ENCODE measurements around the gene CEP70. TPM values are rescaled to one million over a fixed set of nuclear protein-coding genes. Genes with fewer than 3 reads are reported as not detected.
"Not testable (repeated sequence)": the region's sequence is repeated elsewhere in the genome, so short reads cannot be mapped to it uniquely, and the experiment has no call there.

CEP70 gene
- total and polyA plus RNA-seq, 2 donors = 21.6 to 70.0 TPM

DNA sequence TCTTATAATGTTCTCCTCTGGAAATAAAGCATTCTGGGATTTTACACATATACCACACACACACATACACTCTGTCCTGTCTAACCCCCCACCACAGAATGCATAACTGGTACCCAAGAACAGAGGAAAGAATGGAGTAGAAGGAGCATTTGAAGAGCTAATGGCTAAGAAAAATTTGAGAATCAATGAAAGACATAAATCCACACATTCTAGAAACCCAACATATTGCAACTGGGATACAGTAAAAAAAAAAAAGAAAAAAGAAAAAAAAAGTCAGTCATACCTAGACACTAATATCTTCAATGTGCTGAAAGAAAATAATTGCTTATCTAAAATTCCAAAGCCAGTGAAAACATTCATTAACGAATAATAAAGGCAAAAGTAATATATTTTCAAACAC lies 20.9 kb downstream of the CEP70 start:
- WGBS = 97% methylated on average over 1 of the region's 1 CpG
- H3K4me1 ChIP-seq (ENCODE audit: control insufficient read depth in 2 of 2, insufficient read depth in 2 of 2, low read length in 2 of 2) = peaks cover 5 to 6% of the 10 kb centered on the region in 2 donors
- peaks cover 4 to 5% of the 10 kb centered on the region in 2 donors for H3K9me3 ChIP-seq (ENCODE audit: control insufficient read depth in 2 of 2, insufficient read depth in 1 of 2, low read length in 1 of 2)
- H3K27ac ChIP-seq (ENCODE audit: low read depth in 1 of 2, low read length in 1 of 2) = no peak overlapping the region
- H3K4me3 ChIP-seq (ENCODE audit: low read length in 2 of 2) = no peak overlapping the region
- no peaks in the 10 kb centered on the region for H3K27me3 ChIP-seq (ENCODE audit: control insufficient read depth in 2 of 2, insufficient read depth in 1 of 2, low read length in 1 of 2)
- DNase-seq (ENCODE audit: low read depth in 6 of 9, low spot score in 9 of 9) = no peak
- H3K36me3 ChIP-seq (ENCODE audit: control insufficient read depth in 2 of 2, insufficient read depth in 2 of 2, low read length in 1 of 2) = peaks cover 16 to 18% of the 10 kb centered on the region in 2 donors

GRCh38 chr3:138569624-138570023 lies 24.4 kb downstream of the CEP70 start:
- H3K4me3 ChIP-seq (ENCODE audit: low read length in 2 of 2); H3K27me3 ChIP-seq (ENCODE audit: control insufficient read depth in 2 of 2, insufficient read depth in 1 of 2, low read length in 1 of 2); H3K9me3 ChIP-seq (ENCODE audit: control insufficient read depth in 2 of 2, insufficient read depth in 1 of 2, low read length in 1 of 2); H3K27ac ChIP-seq (ENCODE audit: low read depth in 1 of 2, low read length in 1 of 2); H3K4me1 ChIP-seq (ENCODE audit: control insufficient read depth in 2 of 2, insufficient read depth in 2 of 2, low read length in 2 of 2); DNase-seq (ENCODE audit: low read depth in 6 of 9, low spot score in 9 of 9): not testable (repeated sequence)
- peaks cover 19 to 22% of the 10 kb centered on the region in 2 donors for H3K36me3 ChIP-seq (ENCODE audit: control insufficient read depth in 2 of 2, insufficient read depth in 2 of 2, low read length in 1 of 2)
- 98% methylated on average over 8 of the region's 8 CpGs for WGBS

DNA sequence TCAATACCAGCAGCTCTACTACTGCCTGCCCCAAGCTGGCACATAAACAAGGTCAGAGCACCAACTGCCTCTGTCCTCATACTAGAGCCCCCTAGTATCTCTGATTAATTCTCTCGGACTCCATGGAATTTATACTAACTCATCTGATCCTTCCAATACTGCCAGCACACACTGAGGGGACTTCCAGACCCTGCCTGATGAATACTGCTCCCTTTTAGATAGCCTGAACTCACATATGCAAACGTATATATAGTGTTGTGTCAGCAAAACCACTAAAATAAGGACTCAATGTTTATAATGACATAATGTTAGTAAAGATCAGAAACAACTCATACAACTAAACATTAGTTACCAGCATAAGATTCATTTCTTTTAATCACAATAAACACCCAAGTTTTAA lies 25.0 kb downstream of the CEP70 start:
- 94% methylated on average over 2 of the region's 2 CpGs for WGBS
- peaks cover 14 to 20% of the 10 kb centered on the region in 2 donors for H3K36me3 ChIP-seq (ENCODE audit: control insufficient read depth in 2 of 2, insufficient read depth in 2 of 2, low read length in 1 of 2)

DNA sequence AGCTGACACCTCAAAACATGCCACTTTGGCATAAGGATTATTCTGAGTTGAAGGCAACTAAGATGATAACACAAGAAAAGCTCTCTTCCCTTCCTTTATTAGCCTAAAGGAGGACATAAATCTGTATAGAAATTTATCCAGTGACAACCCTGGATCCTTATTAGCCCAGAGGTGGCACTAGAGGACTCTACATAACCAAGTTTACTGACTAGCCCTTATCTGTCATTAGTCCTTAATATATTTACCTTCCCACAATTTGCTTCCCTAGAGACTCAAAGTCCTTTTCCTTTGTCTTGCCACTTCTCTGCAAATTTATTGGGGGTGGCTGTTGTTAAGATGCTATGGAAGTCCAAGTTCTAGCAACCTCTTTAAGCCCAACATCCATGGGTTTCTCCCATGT lies 26.7 kb downstream of the CEP70 start:
- H3K4me1 ChIP-seq (ENCODE audit: control insufficient read depth in 2 of 2, insufficient read depth in 2 of 2, low read length in 2 of 2) = no peaks in the 10 kb centered on the region
- no peak overlapping the region for H3K4me3 ChIP-seq (ENCODE audit: low read length in 2 of 2)
- H3K27ac ChIP-seq (ENCODE audit: low read depth in 1 of 2, low read length in 1 of 2) = no peak overlapping the region
- H3K9me3 ChIP-seq (ENCODE audit: control insufficient read depth in 2 of 2, insufficient read depth in 1 of 2, low read length in 1 of 2) = no peaks in the 10 kb centered on the region
- no peak for DNase-seq (ENCODE audit: low read depth in 6 of 9, low spot score in 9 of 9)
- peaks cover 11 to 16% of the 10 kb centered on the region in 2 donors for H3K36me3 ChIP-seq (ENCODE audit: control insufficient read depth in 2 of 2, insufficient read depth in 2 of 2, low read length in 1 of 2)
- H3K27me3 ChIP-seq (ENCODE audit: control insufficient read depth in 2 of 2, insufficient read depth in 1 of 2, low read length in 1 of 2) = no peaks in the 10 kb centered on the region

More for the DNA sequence above, 25.0 kb downstream of the CEP70 start:
- no peaks in the 10 kb centered on the region for H3K27me3 ChIP-seq (ENCODE audit: control insufficient read depth in 2 of 2, insufficient read depth in 1 of 2, low read length in 1 of 2)
- H3K9me3 ChIP-seq (ENCODE audit: control insufficient read depth in 2 of 2, insufficient read depth in 1 of 2, low read length in 1 of 2) = peaks cover 2 to 3% of the 10 kb centered on the region in 2 donors
- no peaks in the 10 kb centered on the region for H3K4me1 ChIP-seq (ENCODE audit: control insufficient read depth in 2 of 2, insufficient read depth in 2 of 2, low read length in 2 of 2)
- no peak overlapping the region for H3K4me3 ChIP-seq (ENCODE audit: low read length in 2 of 2)
- no peak overlapping the region for H3K27ac ChIP-seq (ENCODE audit: low read depth in 1 of 2, low read length in 1 of 2)
- no peak for DNase-seq (ENCODE audit: low read depth in 6 of 9, low spot score in 9 of 9)

DNA sequence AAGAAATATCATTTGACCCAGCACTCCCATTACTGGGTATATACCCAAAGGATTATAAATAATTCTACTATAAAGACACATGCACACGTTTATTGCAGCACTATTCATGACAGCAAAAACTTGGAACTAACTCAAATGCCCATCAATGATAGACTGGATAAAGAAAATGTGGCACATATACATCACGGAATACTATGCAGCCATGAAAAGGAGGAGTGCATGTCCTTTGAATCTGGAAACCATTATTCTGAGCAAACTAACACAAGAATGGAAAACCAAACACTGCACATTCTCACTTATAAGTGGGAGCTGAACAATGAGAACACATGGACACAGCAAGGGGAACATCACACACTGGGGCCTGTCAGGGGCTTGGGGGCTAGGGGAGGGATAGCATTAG lies 27.8 kb downstream of the CEP70 start:
- not testable (repeated sequence) for H3K27ac ChIP-seq (ENCODE audit: low read depth in 1 of 2, low read length in 1 of 2); DNase-seq (ENCODE audit: low read depth in 6 of 9, low spot score in 9 of 9); H3K27me3 ChIP-seq (ENCODE audit: control insufficient read depth in 2 of 2, insufficient read depth in 1 of 2, low read length in 1 of 2); H3K4me3 ChIP-seq (ENCODE audit: low read length in 2 of 2); H3K9me3 ChIP-seq (ENCODE audit: control insufficient read depth in 2 of 2, insufficient read depth in 1 of 2, low read length in 1 of 2); H3K4me1 ChIP-seq (ENCODE audit: control insufficient read depth in 2 of 2, insufficient read depth in 2 of 2, low read length in 2 of 2)
- peaks cover 11 to 17% of the 10 kb centered on the region in 2 donors for H3K36me3 ChIP-seq (ENCODE audit: control insufficient read depth in 2 of 2, insufficient read depth in 2 of 2, low read length in 1 of 2)
- 50% methylated on average over 2 of the region's 2 CpGs for WGBS

GRCh38 chr3:138562902-138563301 lies 31.2 kb downstream of the CEP70 start:
- Histone ChIP-seq H3K9me3 (ENCODE audit: control insufficient read depth in 2 of 2, insufficient read depth in 1 of 2, low read length in 1 of 2) (peaks cover 2 to 22% of the 10 kb centered on the region in 2 donors), H3K36me3 (ENCODE audit: control insufficient read depth in 2 of 2, insufficient read depth in 2 of 2, low read length in 1 of 2) (peaks cover 15 to 20% of the 10 kb centered on the region in 2 donors)
- H3K4me1 ChIP-seq (ENCODE audit: control insufficient read depth in 2 of 2, insufficient read depth in 2 of 2, low read length in 2 of 2); H3K4me3 ChIP-seq (ENCODE audit: low read length in 2 of 2); H3K27ac ChIP-seq (ENCODE audit: low read depth in 1 of 2, low read length in 1 of 2); DNase-seq (ENCODE audit: low read depth in 6 of 9, low spot score in 9 of 9); H3K27me3 ChIP-seq (ENCODE audit: control insufficient read depth in 2 of 2, insufficient read depth in 1 of 2, low read length in 1 of 2): not testable (repeated sequence)
- WGBS = 97% methylated on average over 1 of the region's 1 CpG

GRCh38 chr3:138560501-138560900 lies 33.6 kb downstream of the CEP70 start:
- no peaks in the 10 kb centered on the region for H3K4me1 ChIP-seq (ENCODE audit: control insufficient read depth in 2 of 2, insufficient read depth in 2 of 2, low read length in 2 of 2)
- no peaks in the 10 kb centered on the region for H3K27me3 ChIP-seq (ENCODE audit: control insufficient read depth in 2 of 2, insufficient read depth in 1 of 2, low read length in 1 of 2)
- no peak for DNase-seq (ENCODE audit: low read depth in 6 of 9, low spot score in 9 of 9)
- H3K27ac ChIP-seq (ENCODE audit: low read depth in 1 of 2, low read length in 1 of 2) = no peak overlapping the region
- H3K4me3 ChIP-seq (ENCODE audit: low read length in 2 of 2) = no peak overlapping the region
- peaks cover 2 to 22% of the 10 kb centered on the region in 2 donors for H3K9me3 ChIP-seq (ENCODE audit: control insufficient read depth in 2 of 2, insufficient read depth in 1 of 2, low read length in 1 of 2)
- peaks cover 15% of the 10 kb centered on the region in 2 donors for H3K36me3 ChIP-seq (ENCODE audit: control insufficient read depth in 2 of 2, insufficient read depth in 2 of 2, low read length in 1 of 2)
- 98% methylated on average over 6 of the region's 6 CpGs for WGBS

GRCh38 chr3:138559134-138559533 lies 34.9 kb downstream of the CEP70 start:
- Histone ChIP-seq H3K4me3 (ENCODE audit: low read length in 2 of 2) (no peak overlapping the region), H3K9me3 (ENCODE audit: control insufficient read depth in 2 of 2, insufficient read depth in 1 of 2, low read length in 1 of 2) (peaks cover 4 to 22% of the 10 kb centered on the region in 2 donors), H3K27me3 (ENCODE audit: control insufficient read depth in 2 of 2, insufficient read depth in 1 of 2, low read length in 1 of 2) (no peaks in the 10 kb centered on the region), H3K36me3 (ENCODE audit: control insufficient read depth in 2 of 2, insufficient read depth in 2 of 2, low read length in 1 of 2) (peaks cover 18 to 19% of the 10 kb centered on the region in 2 donors), H3K27ac (ENCODE audit: low read depth in 1 of 2, low read length in 1 of 2) (no peak overlapping the region), H3K4me1 (ENCODE audit: control insufficient read depth in 2 of 2, insufficient read depth in 2 of 2, low read length in 2 of 2) (no peaks in the 10 kb centered on the region)
- WGBS = 72% methylated on average over 4 of the region's 4 CpGs
- no peak for DNase-seq (ENCODE audit: low read depth in 6 of 9, low spot score in 9 of 9)

DNA sequence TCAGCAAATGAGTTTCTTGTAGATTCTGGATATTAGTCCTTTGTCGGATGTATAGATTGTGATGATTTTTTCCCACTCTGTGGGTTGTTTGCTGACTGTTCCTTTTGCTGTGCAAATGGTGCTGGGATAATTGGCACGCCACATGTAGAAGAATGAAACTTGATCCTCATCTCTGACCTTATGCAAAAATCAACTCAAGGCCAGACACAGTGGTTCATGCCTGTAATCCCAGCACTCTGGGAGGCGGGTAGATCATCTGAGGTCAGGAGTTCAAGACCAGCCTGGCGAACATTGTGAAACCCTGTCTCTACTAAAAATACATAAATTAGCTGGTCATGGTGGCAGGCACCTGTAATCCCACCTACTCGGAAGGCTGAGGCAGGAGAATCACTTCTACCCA lies 39.3 kb downstream of the CEP70 start:
- not testable (repeated sequence) for H3K4me3 ChIP-seq (ENCODE audit: low read length in 2 of 2); H3K27me3 ChIP-seq (ENCODE audit: control insufficient read depth in 2 of 2, insufficient read depth in 1 of 2, low read length in 1 of 2); H3K27ac ChIP-seq (ENCODE audit: low read depth in 1 of 2, low read length in 1 of 2); DNase-seq (ENCODE audit: low read depth in 6 of 9, low spot score in 9 of 9); H3K4me1 ChIP-seq (ENCODE audit: control insufficient read depth in 2 of 2, insufficient read depth in 2 of 2, low read length in 2 of 2); H3K36me3 ChIP-seq (ENCODE audit: control insufficient read depth in 2 of 2, insufficient read depth in 2 of 2, low read length in 1 of 2)
- 98% methylated on average over 5 of the region's 5 CpGs for WGBS
- peaks cover 2 to 14% of the 10 kb centered on the region in 2 donors for H3K9me3 ChIP-seq (ENCODE audit: control insufficient read depth in 2 of 2, insufficient read depth in 1 of 2, low read length in 1 of 2)

GRCh38 chr3:138550958-138551357 lies 43.1 kb downstream of the CEP70 start:
- not testable (repeated sequence) for H3K4me1 ChIP-seq (ENCODE audit: control insufficient read depth in 2 of 2, insufficient read depth in 2 of 2, low read length in 2 of 2); H3K27me3 ChIP-seq (ENCODE audit: control insufficient read depth in 2 of 2, insufficient read depth in 1 of 2, low read length in 1 of 2); H3K27ac ChIP-seq (ENCODE audit: low read depth in 1 of 2, low read length in 1 of 2); DNase-seq (ENCODE audit: low read depth in 6 of 9, low spot score in 9 of 9); H3K4me3 ChIP-seq (ENCODE audit: low read length in 2 of 2)
- Histone ChIP-seq H3K36me3 (ENCODE audit: control insufficient read depth in 2 of 2, insufficient read depth in 2 of 2, low read length in 1 of 2) (peaks cover 31 to 36% of the 10 kb centered on the region in 2 donors), H3K9me3 (ENCODE audit: control insufficient read depth in 2 of 2, insufficient read depth in 1 of 2, low read length in 1 of 2) (peaks cover 14 to 23% of the 10 kb centered on the region in 2 donors)
- WGBS = over 99% methylated on average over 2 of the region's 2 CpGs
